HG03066 (cell line): ENCODE data around the gene OCSTAMP.

ENCODE experiments used
- ATAC-seq: cut with Tn5 transposase; IDR thresholded peaks from one replicate; pipeline ENCODE4 v1.9.1; 2021; ENCODE audit warnings: low read depth; ENCODE audit not compliant: unreplicated experiment

Gene OCSTAMP

DNA sequence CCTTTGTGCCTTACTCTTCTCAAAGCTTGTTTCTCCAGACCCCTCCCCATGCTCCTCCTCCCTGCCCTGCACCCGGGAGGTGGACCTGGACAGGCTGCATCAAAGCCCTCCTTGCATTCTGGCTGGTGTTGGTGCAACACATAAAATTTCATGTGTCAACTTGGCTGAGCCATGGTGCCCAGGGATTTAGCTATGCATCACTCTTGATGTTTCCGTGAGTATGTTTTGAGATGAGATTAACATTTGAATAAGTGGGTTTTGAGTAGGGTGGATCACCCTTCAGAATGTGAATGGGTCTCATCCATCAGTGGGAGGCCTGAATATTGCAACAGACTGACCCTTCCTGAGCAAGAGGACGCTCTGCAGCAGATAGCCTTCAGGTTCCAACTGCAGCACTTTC is 4.4 kb upstream of the OCSTAMP start:
- ATAC-seq = no peak

DNA sequence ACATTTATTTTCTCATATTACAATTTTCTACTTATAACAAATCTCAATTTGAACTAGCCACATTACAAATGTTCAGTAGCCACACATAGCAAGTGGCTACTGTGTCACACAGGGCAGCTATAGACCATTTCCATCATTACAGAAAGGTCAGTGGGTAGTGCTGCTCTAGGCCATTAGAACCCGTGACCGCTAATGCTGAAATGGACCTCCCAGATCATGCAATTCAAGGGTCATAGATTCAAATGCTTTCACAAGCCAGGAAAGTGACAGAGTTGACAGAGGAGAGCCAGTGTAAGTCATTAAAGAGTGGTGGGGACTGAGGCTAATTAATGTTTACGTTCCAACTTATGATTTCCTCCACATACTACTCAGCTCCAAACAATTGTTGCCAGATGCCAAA is 3.5 kb upstream of the OCSTAMP start:
- ATAC-seq = no peak

DNA sequence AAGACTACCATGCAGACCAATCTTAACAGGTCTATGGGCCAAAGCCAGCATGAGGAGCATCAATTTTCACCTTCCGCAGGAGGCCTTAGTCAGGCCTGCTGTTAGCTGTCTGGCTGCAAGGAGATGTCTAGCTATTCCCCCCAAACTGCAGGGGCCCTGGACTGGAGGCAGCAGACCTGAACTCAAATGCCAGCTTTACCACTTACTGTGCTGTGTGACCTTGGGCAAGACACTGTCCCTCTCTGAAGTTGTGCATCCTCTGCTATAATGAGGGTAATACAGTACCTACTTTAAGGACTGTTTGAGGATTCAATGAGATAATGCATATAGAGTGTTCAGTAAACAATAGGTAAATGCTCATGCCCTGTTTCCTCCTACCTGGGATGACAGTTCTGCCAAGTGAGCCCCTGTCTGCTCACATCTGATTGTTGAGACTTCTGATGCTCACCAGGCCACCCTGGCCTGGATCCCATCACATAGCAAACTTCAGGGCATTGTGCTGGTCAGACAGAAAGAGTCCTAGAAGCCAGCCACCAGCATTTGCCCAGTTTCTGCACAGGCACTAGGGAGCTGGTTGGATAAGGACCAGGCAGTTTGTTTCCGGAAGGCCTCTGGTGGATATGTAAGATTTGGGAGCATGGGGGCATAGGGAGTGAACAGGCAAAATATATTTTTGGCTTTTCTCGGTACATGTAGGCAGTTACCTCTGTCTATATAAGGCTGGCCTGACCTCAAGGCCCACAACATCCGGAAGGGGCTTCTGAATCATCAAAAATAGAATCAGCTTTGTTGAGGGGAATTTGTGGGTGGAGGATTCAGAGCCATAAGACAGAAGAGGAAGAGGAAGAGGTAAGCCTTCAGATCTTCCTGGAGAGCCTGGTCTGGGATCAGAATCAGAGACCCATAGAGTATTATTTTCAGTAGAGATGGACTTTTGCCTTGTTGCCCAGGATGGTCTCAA is 2.3 kb upstream of the OCSTAMP start:
- peak; percentile 54 for ATAC-seq

DNA sequence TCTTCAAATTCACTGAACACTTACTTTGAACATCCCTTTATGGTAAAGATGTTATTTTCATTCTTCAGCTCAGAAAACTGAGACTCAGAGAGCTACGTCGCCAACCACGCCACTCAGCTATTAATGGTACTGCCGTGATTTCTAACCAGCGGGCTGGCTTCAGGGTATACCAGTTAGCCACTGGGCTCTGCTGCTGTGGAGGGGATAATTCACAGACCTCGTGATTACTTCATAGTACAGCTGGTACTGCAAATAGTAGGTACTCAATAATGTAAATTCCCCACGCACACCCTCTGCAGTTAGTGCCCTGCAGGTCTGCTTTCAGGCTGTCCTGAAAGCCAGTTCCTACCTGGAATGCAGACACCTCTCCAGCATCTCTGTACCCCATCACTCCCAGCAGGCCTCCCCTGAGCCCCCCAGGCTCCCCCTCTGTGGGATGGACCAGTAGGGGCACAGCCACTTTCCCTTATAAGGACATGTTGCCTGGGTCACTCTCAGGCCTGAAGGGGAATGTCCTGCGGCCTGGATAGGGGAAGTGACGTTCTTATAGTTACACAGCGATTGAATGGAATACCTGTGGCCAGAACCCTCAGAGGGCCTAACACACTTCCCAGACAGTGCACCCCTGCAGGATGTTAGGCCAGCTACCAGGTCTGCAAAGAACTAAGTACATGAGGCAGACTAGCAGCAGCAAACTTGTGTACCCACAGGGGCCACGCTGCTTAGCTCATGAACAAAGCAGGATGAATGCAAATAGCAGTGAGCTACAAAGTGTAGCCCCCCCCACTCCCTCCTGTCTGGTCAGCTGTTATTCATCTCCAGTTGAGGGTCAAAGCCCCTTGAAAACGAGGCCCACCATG is 1.3 kb upstream of the OCSTAMP start:
- no peak for ATAC-seq

DNA sequence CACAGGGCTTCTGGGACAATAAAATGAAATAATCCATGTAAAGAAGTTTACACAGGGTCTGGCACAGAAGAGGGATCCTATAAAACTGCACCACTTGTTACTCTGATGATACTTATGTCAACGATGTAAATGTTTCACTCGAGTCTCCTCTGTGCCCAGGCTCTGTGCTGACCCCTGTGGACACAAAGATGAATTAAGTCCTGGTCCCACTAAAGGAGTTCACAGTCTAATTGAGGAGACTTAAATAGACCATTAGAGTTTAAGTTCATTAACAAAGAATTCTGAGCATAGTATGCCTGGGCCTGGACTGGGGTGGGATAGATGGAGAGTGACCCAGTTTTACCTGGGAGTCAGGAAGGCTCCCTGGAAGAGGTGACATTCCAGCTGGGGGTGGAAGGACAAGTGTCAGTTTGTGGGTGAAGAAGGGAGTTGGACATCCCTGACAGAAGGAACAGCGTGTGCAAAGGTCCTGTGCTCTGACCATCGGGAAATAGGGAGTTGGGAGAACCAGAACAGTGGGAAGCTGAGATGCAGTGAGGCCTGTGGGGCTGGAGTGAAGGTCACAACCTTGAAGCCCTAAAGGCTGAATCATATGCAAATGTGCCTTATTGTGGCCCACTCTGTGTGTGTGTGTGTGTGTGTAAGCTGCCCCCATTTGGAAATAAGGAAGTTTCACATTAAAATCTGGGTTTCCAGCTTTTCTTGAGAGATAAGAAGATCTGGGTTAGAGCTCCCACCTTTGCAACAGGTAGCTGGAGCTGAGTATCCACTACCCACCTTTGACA is 1.1 kb downstream of the OCSTAMP start:
- no peak for ATAC-seq

DNA sequence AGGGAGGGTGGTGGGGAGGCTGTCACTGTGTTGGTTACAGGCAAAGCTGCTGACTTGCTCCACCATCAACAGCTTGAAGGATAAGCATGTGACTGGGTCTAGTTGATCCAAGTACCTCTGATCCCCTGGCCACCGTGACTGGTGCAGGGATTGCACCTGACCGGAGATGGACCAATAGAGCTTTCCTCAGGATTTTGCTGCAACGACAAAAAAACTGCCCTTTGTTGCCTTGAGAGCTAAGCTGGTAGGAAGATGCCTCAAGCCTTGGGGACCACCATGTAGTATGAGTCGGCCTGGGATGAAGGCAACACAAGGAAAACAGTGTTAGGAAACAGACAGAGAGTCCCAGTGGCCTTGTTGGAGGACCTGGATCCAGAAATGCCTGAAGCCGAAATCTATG is 1.8 kb downstream of the OCSTAMP start:
- no peak for ATAC-seq

DNA sequence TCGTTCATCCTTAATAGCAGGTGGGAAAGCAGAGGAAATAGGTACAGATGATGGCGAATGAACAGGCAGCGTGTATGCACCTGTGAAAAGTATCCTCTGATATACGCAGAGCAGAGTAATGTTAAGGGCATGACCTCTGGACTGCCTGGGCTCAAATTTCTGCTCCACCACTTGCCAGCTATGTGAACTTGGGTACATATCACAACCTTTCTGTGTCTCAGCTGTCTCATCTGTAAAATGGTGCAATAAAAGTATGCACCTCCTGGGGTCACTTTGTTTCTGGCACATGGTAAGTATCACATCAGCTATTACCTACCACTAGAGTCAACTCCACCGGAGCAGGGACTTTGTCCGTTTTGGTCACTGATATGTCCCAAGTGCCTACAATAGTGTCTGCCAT is 2.5 kb downstream of the OCSTAMP start:
- ATAC-seq = no peak

DNA sequence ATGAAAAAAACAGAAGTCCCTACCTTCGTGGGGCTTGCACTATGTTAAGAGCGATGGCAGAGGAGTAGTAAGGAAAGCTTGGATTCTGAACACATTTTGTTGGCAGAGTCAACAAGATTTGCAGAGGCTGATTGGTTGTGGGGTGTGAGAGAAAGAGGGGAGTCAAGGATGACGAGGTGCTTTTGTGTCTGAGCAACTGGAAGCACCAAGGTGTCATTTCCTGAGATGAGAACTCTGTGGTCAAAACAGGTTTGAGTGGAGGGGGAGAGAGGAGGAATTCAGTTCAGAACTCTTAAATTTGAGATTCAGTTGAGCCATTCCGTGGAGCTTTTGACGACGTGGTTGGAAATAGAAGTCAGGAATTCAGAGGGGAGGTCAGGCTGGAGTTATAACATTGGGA is 3.5 kb downstream of the OCSTAMP start:
- no peak for ATAC-seq

DNA sequence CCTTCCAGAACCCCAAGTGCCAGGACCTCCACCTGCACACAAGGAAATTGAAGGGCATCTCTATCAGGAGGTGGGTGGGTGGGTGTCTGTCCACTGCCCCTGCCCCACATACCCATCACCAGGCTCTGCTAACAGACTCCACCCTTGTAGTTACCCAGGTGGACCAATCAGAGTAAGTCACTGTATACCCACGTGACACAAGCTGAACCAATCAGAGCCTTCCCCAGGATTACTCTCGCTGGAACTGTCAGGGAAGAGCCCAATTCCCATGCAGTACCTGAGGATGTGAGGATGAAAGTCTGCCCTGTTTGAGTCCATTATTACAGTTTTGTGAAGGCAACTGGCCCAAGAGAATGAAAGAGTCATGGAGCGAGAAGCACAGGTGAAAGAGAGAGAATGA is 4.2 kb downstream of the OCSTAMP start:
- ATAC-seq = no peak

DNA sequence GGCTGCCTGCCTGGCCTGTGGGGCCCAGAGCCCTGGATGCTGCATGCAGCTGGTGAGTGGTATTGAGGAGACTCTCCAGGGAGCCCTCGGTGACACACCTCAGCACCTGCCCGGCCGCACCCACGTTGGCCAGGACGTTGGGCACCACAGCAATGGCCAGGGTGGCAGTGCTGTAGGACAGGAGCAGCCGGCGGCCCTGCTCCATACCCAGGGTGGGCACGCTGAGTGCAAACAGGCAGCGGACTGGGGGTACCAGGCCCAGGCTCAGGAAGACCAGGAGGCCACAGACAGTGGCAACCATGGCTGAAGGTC is 4.7 kb downstream of the OCSTAMP start:
- ATAC-seq = no peak

DNA sequence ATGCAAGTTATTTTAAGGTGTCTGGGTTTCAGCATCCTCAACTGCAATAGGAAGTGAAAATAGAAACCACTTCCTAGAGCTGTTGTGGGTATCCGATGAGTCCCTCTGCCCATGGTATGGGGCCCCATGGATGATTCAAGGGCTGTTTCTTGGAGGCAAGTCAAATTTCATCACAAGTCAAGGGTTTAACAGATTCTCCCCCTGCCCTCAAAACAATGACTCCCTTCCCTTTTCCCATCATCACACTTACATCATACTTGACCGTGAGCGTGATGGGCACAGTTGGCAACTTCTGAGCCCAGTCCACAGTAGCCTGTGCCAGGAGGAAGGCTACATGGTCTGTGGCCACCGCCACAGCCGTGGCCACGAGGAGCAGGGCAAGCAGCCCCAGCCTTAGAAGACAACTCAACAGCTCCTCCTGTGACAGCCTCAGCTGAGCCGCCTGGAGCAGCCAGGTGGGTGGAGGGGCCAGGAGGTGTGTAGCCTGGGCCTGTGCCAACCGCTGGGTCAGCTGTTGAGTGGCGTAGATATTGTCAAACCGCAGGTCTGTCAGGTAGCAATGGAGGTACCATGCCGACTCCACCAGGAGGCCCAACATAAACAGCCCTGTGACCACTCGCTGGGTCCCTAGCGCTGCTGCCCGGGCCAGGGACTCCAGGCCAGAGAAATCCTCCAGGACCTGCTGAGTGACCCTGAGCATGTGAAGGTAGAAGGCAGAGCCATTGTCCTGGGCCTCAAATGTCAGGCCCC is 5.2 kb downstream of the OCSTAMP start:
- no peak for ATAC-seq

DNA sequence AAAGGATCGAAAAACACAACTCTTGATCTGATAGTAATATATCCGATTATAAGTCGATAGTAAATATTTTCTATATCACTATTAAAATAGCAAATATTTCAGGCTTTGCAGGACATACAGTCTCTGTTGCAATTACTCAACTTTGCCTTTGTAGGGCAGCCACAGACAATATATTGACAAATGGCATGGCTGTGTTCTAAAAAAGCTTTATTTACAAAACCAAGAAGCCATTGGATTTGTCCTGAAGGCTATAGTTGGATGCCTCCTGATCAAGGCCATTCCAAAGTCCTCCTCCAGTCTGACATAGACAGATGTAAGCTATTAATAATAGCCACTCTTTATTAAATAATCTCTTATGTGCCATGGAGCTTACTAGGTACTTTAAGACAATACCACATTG is 5.9 kb downstream of the OCSTAMP start:
- ATAC-seq = no peak

DNA sequence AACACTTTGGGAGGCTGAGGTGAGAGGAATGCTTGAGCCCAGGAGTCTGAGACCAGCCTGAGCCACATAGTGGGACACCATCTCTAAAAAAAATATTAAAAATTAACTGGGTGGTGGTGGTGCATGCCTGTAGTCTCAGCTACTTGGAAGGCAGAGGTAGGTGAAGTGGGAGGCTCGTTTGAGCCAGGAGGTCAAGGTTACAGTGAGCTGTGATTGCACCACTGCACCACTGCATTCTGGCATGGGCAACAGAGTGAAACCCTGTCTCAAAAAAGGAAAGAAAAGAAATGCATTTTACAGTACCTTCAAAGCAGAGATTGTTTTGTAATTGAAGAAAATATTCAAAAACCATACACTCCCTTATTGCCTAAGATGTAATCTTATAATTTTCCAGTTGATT is 6.5 kb downstream of the OCSTAMP start:
- no peak for ATAC-seq

DNA sequence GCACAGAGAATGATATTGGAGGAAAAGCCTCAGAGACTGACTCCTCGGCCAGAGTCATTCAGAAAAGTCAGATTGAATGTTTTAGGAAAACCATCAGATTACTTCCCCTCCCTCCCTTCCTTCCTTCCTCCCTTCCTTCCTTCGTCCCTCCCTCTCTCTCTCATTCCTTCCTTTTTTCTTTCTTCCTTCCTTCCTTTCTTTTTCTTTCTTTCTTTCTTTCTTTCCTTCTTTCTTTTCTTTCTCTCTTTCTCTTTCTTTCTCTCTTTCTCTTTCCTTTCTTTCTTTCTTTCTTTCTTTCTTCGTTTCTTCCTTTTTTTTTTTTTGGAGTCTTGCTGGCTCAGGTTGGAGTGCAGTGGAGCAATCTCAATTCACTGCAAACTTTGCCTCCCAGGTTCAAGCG is 7.4 kb downstream of the OCSTAMP start:
- no peak for ATAC-seq

DNA sequence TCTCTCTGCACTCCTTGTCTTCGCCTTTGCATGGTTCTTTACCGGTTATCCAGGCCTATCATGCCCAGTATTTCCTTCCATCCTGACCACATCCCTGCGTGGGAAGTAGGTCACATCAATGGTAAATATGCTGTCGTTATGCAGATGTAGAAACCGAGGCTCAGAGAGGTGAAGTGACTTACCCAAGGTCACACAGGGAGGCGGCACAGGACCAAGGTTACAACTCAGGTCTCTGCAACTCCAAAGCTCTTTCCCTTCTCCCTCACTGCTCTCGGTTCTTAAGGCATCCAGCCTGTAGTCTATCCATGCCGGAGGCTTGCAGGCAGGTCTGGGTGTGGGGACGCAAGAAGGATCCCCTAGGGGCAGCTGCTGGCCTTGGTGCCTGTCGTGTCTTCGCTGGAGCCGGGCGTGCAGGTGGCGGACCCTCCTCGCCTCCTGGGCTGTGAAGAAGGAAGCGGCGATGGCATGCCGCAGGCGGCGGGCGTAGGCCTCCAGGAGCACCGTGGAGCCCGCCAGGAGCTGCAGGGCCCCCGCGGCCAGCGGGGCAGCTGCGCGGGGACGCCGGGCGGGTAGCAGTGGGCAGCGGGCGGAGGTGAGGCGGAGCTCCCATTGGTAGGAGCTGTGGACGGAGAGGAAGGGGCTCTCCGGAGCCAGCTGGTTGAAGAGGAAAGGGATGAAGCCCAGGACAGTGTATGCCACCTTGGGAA is 9.1 kb downstream of the OCSTAMP start:
- no peak for ATAC-seq

DNA sequence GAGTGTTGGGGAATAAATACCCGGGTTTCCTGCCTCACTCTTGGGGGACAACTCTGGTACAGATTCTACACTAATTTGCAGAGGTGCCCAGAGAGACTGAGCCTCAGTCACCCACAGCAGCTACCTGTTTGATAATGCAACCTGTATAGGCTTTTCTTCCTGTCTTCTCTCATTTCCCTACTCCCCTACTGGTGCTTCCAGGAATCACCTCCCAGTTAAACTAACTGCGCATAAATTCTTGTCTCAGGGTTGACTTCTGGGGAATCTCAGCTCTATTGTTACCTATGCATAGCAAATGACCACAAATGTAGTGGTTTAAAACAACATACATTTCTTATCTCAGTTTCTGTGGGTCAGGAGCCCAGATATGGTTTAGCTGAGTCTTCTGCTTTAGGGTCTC is 11.3 kb downstream of the OCSTAMP start:
- ATAC-seq = no peak

DNA sequence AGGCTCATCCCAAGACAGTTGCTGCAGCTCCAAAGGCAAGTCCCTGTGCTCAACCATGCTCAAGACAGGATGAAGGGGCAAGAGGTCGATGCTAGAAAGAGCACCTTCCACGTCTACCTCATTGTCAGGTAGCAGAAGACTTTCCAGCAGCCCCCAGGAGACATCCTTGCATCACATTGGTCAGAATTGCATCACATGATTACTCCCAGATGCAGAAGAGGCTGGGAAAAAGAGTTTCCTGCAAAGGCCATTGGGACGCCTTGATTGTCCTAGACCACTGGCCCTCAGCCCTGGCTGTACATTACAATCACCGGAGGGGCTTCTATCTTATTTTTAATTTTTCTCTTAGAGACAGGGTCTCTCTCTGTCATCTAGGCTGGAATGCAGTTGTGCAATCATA is 19.8 kb downstream of the OCSTAMP start:
- ATAC-seq = no peak

DNA sequence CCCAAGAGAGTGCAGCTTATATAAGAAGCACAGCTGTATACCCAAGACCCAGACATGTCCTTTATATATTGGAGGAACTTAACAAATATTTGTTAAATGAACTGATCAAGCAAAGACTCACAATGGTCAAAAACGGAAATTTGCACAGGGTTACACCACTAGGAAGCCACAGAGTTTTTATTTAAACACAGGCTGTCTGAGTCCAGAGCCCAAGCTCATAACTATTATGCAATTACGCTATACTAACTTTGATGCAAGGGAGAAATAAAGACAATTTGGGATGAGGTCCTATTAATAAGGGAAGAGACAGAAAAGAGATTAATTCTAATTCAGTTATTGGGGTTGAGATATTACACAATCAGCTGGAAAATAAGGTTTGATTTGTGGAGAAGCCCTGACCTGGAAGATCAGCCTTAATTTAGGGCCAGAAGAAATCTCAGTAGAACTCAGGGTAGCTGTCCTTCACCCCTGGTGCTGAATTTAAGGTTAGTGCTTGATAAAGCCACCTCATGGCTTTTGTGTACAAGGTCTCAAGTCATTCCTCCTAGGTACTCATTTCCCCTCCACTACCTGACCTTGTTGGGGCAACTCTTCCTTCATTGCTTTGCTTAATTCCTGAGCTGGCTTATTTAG is 26.6 kb downstream of the OCSTAMP start:
- ATAC-seq = no peak

DNA sequence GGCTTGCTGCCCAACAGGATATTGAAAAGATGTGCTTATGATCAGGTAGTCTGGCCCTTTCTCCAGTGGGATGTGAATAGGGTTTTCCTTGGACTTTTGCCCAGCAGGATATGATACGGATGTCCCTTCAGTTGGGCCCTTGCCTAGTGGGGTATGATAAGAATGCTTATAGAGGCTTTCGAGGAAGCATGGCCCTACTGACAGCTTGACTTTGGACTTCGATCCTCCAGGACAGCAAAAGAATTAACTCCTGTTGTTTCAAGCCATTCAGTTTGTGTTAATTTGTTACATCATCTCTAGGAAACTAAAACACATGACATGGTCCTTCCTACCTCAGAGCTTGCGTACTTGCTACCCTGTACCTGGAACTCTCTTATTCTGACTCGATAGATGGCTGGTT is 27.3 kb downstream of the OCSTAMP start:
- no peak for ATAC-seq
